Osteoblast (primary cell): ENCODE measurements around the gene FXYD7. TPM values are rescaled to one million over a fixed set of nuclear protein-coding genes. Genes with fewer than 3 reads are reported as not detected.
"Not testable (repeated sequence)": the region's sequence is repeated elsewhere in the genome, so short reads cannot be mapped to it uniquely, and the experiment has no call there.

ENCODE experiments used
- DNase-seq: peaks from one replicate; pipeline ENCODE4 v3.0.0; 2011; ENCODE audit warnings: low spot score, mixed read lengths; ENCODE audit not compliant: insufficient read length; ENCODE audit errors: missing footprints
- H2AFZ ChIP-seq: 2 replicates; pipeline ENCODE4 v1.6.0; 2011; ENCODE audit warnings: mild to moderate bottlenecking, low read length
- H3K27ac ChIP-seq: 2 replicates; pipeline ENCODE4 v1.5.1; 2011; ENCODE audit warnings: mild to moderate bottlenecking, low read depth, low read length, moderate library complexity
- H3K27me3 ChIP-seq: 2 replicates; pipeline ENCODE4 v1.6.0; 2012; ENCODE audit warnings: mild to moderate bottlenecking, control low read depth, inconsistent platforms, low read length, moderate library complexity; ENCODE audit not compliant: insufficient read depth
- H3K36me3 ChIP-seq: 2 replicates; pipeline ENCODE4 v1.5.1; 2011; ENCODE audit warnings: mild to moderate bottlenecking, low read length, control low read depth, moderate library complexity; ENCODE audit not compliant: insufficient read depth
- H3K4me1 ChIP-seq: 2 replicates; pipeline ENCODE4 v1.5.1; 2011; ENCODE audit warnings: mild to moderate bottlenecking, low read length, control low read depth, moderate library complexity; ENCODE audit not compliant: insufficient read depth
- H3K4me2 ChIP-seq: 2 replicates; pipeline ENCODE4 v1.6.0; 2011; ENCODE audit warnings: mild to moderate bottlenecking, low read length; ENCODE audit not compliant: insufficient read depth
- H3K4me3 ChIP-seq: fragments of 200-600 bp; sonication (generic); 3 replicates; pipeline ENCODE4 v1.5.1; 2012; ENCODE audit warnings: mild to moderate bottlenecking, low read length, inconsistent platforms; ENCODE audit not compliant: insufficient read depth
- H3K79me2 ChIP-seq: 2 replicates; pipeline ENCODE4 v1.6.0; 2012; ENCODE audit warnings: mild to moderate bottlenecking, low read length, control low read depth, inconsistent platforms; ENCODE audit not compliant: insufficient read depth
- H3K9me3 ChIP-seq: 2 replicates; pipeline ENCODE4 v1.5.1; 2011; ENCODE audit warnings: low read depth, low read length, control low read depth
- H4K20me1 ChIP-seq: 2 replicates; pipeline ENCODE4 v1.6.0; 2012; ENCODE audit warnings: mild to moderate bottlenecking, low read length, control low read depth; ENCODE audit not compliant: insufficient read depth
- total RNA-seq: library from RNA; depleted of rRNA; stranded (reverse); fragments of >200 nt; gene quantifications from 2 replicates; pipeline ENCODE4 v1.2.3, GENCODE V29; 2012
- TF ChIP-seq, protein P1 (sequence below): IDR thresholded peaks from 2 replicates; pipeline ENCODE4 v1.5.1; 2011; ENCODE audit warnings: mild to moderate bottlenecking, low read depth, low read length, moderate library complexity; ENCODE audit errors: extremely low read depth

FXYD7 gene
- total RNA-seq, 1 donor = not detected

DNA sequence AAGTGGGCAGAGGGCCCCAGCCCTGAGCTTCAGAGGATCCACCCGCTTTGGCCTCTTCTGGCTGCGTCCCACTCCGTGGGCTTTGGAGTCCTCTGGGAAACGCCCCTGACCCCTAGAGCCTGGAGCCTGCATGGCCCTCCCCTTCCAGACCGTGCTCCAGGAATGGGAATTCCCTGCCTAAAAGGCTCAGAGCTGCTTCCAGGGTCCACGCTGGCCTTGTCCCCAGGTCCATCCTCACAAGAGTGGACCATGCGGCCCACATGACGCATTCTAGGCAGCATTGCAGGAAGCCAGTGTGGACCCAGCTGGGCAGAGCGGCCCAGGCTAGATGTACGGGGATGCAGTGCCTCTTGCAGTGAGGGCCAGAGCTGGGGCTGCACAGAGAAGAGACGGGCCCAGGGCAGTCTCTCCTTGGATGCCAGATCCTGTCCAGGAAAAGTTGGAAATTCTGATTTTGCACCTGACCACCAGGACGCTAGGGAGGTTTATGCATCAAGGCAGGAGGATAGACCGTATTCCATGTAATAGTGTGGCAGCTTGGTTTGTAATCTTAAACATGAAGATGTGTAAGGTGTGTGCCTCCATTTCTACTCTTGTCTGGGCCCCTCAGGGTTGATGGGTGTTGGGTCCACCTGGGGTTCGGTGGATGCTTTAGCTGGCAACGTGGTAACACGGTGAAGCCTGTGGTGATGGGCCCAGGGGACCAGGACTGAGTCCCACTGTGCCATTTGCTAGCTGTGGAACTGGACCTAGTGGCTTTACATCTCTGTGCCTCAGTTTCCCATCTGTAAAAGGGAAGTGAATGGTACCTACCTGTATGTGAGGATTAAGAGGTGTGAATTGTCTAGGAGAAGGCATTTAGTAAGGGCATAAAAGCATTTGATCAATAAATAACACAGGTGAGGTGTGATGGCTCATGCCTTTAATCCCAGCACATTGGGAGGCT is 42.2 kb upstream of the FXYD7 start:
- H3K4me1 ChIP-seq = no peaks in the 10 kb centered on the region
- peak; percentile 50 for DNase-seq
- no peak overlapping the region for H3K4me3 ChIP-seq
- H2AFZ ChIP-seq = no peak overlapping the region
- H3K4me2 ChIP-seq = no peak overlapping the region
- no peaks in the 10 kb centered on the region for H3K36me3 ChIP-seq
- no peaks in the 10 kb centered on the region for H4K20me1 ChIP-seq
- TF ChIP-seq, protein P1, sequence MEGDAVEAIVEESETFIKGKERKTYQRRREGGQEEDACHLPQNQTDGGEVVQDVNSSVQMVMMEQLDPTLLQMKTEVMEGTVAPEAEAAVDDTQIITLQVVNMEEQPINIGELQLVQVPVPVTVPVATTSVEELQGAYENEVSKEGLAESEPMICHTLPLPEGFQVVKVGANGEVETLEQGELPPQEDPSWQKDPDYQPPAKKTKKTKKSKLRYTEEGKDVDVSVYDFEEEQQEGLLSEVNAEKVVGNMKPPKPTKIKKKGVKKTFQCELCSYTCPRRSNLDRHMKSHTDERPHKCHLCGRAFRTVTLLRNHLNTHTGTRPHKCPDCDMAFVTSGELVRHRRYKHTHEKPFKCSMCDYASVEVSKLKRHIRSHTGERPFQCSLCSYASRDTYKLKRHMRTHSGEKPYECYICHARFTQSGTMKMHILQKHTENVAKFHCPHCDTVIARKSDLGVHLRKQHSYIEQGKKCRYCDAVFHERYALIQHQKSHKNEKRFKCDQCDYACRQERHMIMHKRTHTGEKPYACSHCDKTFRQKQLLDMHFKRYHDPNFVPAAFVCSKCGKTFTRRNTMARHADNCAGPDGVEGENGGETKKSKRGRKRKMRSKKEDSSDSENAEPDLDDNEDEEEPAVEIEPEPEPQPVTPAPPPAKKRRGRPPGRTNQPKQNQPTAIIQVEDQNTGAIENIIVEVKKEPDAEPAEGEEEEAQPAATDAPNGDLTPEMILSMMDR = no peak
- no peak overlapping the region for H3K27ac ChIP-seq
- no peaks in the 10 kb centered on the region for H3K79me2 ChIP-seq
- no peaks in the 10 kb centered on the region for H3K9me3 ChIP-seq
- H3K27me3 ChIP-seq = no peaks in the 10 kb centered on the region

DNA sequence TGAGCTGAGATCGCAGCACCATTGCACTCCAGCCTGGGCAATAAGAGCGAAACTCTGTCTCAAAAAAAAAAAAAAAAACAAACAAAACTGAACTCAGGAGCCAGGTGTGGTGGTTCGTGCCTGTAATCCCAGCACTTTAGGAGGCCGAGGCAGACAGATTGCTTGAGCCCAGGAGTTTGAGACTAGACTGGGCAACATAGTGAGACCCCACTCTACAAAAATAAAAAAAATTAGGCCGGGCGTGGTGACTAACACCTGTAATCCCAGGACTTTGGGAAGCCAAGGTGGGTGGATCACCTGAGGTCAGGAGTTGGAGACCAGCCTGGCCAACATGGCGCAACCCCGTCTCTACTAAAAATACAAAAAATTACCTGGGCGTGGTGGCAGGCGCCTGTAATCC is 41.1 kb upstream of the FXYD7 start:
- not testable (repeated sequence) for H2AFZ ChIP-seq, H3K27me3 ChIP-seq, H3K79me2 ChIP-seq, DNase-seq, H3K4me2 ChIP-seq, H4K20me1 ChIP-seq, H3K9me3 ChIP-seq, H3K4me3 ChIP-seq, H3K36me3 ChIP-seq, H3K4me1 ChIP-seq, H3K27ac ChIP-seq

DNA sequence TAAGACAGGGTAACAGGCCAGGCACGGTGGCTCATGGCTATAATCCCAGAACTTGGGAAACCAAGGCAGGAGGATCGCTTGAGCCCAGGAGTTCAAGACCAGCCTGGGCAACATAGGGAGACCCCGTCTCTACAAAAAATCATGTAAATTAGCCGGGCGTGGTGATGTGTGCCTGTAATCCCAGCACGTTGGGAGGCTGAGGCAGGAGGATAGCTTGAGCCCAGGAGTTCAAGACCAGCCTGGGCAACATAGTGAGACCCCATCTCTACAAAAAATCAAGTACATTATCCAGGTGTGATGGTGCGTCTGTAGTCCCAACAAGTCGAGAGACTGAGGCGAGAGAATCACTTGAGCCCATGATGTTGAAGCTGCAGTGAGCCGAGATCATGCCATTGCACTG is 39.4 kb upstream of the FXYD7 start:
- not testable (repeated sequence) for H4K20me1 ChIP-seq, DNase-seq, H3K4me3 ChIP-seq, H3K4me1 ChIP-seq, H3K4me2 ChIP-seq, H3K36me3 ChIP-seq, H3K9me3 ChIP-seq, H3K27ac ChIP-seq, H3K27me3 ChIP-seq, H2AFZ ChIP-seq, H3K79me2 ChIP-seq

DNA sequence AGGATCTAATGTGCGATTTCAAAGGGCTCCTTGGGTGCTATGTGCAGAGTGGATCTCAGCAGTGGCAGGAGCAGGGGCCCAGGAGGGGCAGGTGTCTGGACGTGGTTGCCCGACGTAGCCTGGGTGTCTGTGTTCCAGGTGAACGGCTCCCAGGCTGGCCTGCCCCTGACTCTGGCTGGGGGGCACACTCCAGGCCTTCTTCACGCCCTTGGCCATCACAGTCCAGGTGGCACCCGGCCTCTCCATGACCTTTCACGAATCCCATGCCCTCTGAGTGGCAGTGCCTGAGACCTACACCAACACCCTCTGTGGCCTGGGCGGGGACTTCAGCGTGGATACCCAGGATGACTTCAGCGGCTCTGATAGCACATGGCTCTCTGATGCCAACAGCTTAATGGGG is 38.7 kb upstream of the FXYD7 start:
- Histone ChIP-seq H3K4me2 (no peak overlapping the region), H3K27me3 (no peaks in the 10 kb centered on the region), H4K20me1 (no peaks in the 10 kb centered on the region), H3K36me3 (no peaks in the 10 kb centered on the region), H3K79me2 (no peaks in the 10 kb centered on the region), H3K4me1 (peaks cover 2% of the 10 kb centered on the region), H3K9me3 (no peaks in the 10 kb centered on the region), H3K4me3 (no peak overlapping the region), H3K27ac (no peak overlapping the region), H2AFZ (no peak overlapping the region)
- TF ChIP-seq, protein P1 = no peak
- no peak for DNase-seq

DNA sequence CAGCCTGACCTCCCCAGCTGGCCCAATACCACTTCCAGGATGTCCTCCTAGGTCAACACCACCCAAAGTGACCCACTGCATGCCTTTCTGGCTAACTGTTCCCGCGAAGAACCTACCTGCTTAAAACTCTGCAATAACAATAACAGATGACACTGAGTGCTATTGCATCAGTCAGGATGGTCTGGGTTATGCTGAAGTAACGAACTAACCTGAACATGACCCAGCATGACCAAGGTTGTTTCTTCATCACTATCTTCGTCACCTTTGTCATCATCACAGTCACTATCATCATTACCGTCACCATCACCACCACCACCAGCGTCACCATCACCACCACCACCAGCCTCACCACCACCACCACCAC is 38.0 kb upstream of the FXYD7 start:
- Histone ChIP-seq H3K4me2 (no peak overlapping the region), H3K27me3 (no peaks in the 10 kb centered on the region), H3K79me2 (no peaks in the 10 kb centered on the region), H2AFZ (no peak overlapping the region), H3K27ac (no peak overlapping the region), H3K4me3 (no peak overlapping the region), H4K20me1 (no peaks in the 10 kb centered on the region), H3K9me3 (no peaks in the 10 kb centered on the region), H3K36me3 (no peaks in the 10 kb centered on the region), H3K4me1 (peaks cover 2% of the 10 kb centered on the region)
- TF ChIP-seq, protein P1 = no peak
- peak; percentile 76 for DNase-seq
